ENCODE data around the gene ANKDD1B.

- TF ChIP-seq EZH2 (IDR thresholded peaks at IDR 0.05; ENCODE audit: insufficient read depth, poor library complexity, severe bottlenecking) (no peak), EZH2phosphoT487 (IDR thresholded peaks at IDR 0.05; ENCODE audit: insufficient read depth, low read depth) (no peak)
These were observed 28.5 kb downstream of the ANKDD1B start for GRCh38 chr5:75639535-75640311.

Measured in GM23248 (cell line).